ENCODE results near the gene KCNQ1OT1.

Gene KCNQ1OT1

DNA sequence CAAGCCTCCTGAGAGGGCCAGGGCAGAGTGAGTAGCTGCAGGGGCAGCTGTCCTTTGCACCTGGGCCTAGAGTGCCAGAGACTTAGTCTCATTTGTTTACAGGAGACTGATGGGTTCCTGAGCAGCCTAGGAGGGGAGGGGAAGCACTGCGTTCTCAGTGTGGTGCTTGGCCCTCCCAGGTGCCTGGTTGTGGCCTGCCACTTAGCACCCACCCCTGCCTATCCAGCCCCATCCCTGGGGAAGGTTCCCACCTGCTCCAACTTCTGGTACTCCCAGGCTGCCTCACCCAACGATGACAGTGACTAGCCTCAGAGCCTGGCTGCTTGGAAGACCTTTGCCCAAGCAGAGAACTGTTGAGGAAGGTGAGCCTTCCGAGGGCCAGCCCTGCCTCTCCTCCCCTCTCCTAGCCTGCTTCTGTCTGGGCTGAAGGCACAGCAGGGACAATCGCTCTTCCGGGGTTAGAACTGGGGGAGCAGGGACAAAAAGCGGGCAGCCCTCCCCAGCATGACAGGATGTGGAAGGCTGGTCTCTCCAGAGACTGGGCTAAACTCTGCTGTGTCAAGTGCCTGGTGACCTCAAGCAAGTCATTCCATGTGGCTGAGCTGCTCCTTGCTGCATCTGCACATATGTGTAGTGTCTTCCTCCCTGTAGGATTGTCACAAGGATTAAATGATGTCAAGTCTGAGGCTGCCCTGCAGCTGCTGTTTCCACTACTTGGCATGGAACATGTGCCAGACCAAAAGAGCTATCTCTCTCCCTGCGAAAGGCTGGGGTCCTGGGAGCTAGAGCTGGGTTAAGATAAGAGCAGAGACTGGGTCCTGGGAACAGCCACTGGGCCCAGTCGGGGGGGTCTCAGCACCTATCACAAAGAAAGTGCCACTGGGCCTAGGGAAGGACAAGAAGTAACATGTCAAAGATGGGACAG is 9.9 kb downstream of the KCNQ1OT1 start:
- Histone ChIP-seq H3K27me3 (ENCODE audit: insufficient read depth, low read length) (no peaks in the 10 kb centered on the region), H3K4me1 (ENCODE audit: insufficient read depth, low read length) (no peaks in the 10 kb centered on the region), H3K9me3 (ENCODE audit: low read length) (no peaks in the 10 kb centered on the region), H3K4me3 (ENCODE audit: low read length) (no peak overlapping the region), H2AFZ (ENCODE audit: low read depth, low read length) (no peak overlapping the region), H3K36me3 (ENCODE audit: insufficient read depth, low read length) (no peaks in the 10 kb centered on the region)

DNA sequence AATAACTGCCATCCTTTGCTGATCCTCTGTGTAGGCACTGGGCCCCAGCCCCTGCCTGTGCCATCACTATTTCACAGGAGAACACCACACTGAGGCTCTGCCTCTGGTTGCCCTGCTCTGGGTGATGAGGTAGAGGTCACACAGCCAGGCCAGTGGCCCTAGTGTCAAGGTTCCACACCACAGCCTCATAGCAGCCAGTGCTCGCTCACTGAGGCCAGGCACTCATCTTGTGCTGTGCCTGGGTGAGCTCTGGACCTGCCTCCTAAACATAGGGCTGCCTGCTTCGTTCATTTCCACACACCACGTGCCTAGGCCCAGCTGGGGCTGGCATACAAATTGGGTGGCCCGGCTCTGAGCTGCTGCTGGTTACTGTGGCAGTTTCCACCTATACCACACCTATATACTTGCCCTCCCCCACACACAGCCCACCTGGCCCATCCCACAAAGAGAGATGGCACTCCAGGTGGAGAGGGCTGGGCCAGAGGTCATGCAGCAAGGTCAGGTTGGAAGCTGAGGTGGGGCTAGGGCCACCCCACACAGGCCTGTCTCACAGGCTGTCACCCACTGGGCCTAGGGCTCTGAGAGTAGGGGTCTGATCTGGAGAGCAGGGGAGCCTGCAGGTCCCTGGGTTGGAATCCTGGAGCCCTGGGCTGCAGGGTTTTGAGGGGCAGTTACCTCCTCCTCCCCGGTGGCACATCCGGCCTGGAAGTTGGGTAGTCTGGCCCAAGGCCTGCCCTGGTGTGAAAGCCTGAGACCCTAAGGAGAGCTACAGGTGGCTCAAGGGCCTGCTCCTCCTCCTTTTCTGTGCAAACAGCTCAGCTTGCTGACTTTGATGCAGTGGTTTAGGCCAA is 11.2 kb downstream of the KCNQ1OT1 start:
- Histone ChIP-seq H3K36me3 (ENCODE audit: insufficient read depth, low read length) (no peaks in the 10 kb centered on the region), H2AFZ (ENCODE audit: low read depth, low read length) (no peak overlapping the region), H3K4me3 (ENCODE audit: low read length) (no peak overlapping the region), H3K27me3 (ENCODE audit: insufficient read depth, low read length) (no peaks in the 10 kb centered on the region), H3K9me3 (ENCODE audit: low read length) (no peaks in the 10 kb centered on the region), H3K4me1 (ENCODE audit: insufficient read depth, low read length) (no peaks in the 10 kb centered on the region)

DNA sequence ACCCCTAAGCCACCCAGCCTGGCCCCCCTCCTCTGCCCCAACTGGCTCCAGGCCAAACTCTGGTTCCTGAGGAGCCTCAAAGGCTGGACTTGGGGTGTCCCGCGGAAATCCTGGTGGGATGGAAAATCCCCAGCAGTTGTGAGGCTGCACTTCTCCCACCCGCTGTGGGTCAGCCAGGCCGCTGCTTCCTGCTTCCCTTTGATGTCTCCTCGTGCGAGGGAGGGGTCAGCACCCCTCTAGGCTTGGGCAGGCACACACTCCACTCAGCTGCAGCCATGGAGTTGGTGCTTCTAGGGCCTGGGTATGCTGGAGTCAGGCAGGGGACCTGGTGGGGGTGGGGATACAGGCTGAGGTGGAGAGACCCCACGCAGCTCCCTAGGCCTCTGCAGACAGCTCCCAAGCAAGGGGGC is 12.0 kb downstream of the KCNQ1OT1 start:
- Histone ChIP-seq H3K36me3 (ENCODE audit: insufficient read depth, low read length) (no peaks in the 10 kb centered on the region), H2AFZ (ENCODE audit: low read depth, low read length) (no peak overlapping the region), H3K4me3 (ENCODE audit: low read length) (no peak overlapping the region), H3K27me3 (ENCODE audit: insufficient read depth, low read length) (no peaks in the 10 kb centered on the region), H3K4me1 (ENCODE audit: insufficient read depth, low read length) (no peaks in the 10 kb centered on the region), H3K9me3 (ENCODE audit: low read length) (no peaks in the 10 kb centered on the region)

DNA sequence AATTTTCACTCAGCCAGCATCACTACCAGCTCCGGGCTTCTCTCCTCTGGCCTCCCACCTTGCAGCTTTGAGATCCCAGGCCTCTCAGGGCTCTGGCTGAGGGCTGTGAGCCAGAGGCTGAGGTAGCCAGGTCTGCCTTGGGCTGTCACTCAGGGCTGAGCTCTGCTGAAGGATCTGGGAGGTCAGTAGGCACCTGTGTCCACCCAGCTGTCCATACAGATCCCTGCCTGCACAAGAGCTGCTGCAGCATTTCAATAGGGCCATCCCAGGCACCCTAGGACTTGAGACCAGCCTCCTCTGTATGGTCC is 12.6 kb downstream of the KCNQ1OT1 start:
- Histone ChIP-seq H3K4me1 (ENCODE audit: insufficient read depth, low read length) (no peaks in the 10 kb centered on the region), H2AFZ (ENCODE audit: low read depth, low read length) (no peak overlapping the region), H3K27me3 (ENCODE audit: insufficient read depth, low read length) (no peaks in the 10 kb centered on the region), H3K4me3 (ENCODE audit: low read length) (no peak overlapping the region), H3K36me3 (ENCODE audit: insufficient read depth, low read length) (no peaks in the 10 kb centered on the region), H3K9me3 (ENCODE audit: low read length) (no peaks in the 10 kb centered on the region)

DNA sequence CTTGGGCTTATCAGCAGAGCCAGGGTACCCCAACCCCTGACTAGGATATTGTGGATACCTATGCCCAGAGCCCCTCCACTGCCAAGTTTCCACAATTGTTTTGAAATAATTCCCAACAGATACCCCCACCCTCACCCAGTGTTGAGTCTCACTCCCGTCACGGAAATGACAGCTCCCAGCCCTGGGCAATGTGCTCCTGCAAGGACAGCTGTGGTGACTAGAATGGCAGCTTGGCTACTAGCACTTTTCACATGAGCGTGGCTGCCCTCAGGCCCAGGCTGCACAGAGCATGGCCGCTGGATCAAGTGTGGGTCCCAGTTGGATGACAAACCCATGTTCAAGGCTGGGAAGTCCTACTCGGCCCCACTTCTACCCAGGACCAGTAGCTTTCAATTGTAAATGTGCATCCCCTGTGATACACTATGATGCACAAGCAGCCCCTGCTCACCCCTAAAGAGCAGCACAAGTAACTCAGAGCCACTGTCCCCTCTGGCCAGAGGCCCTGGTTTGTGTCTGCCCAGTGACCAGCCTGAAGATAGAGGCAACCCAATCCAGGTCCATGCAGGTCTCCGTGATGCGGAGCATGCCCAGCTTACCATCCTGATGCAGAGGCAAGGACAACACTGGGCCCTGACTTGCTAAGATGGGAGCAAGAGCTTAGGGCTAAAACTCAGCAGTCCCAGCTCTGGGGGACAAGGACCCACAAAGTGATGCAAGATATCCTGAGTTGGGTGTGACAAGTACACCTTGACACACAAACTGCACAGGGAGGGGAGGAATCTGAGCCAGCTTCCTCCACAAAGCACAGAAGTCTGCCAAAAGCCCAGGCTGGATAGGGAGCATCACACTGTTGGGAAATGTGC is 13.2 kb downstream of the KCNQ1OT1 start:
- Histone ChIP-seq H3K4me3 (ENCODE audit: low read length) (no peak overlapping the region), H3K27me3 (ENCODE audit: insufficient read depth, low read length) (no peaks in the 10 kb centered on the region), H3K9me3 (ENCODE audit: low read length) (no peaks in the 10 kb centered on the region), H3K4me1 (ENCODE audit: insufficient read depth, low read length) (no peaks in the 10 kb centered on the region), H3K36me3 (ENCODE audit: insufficient read depth, low read length) (no peaks in the 10 kb centered on the region), H2AFZ (ENCODE audit: low read depth, low read length) (no peak overlapping the region)

DNA sequence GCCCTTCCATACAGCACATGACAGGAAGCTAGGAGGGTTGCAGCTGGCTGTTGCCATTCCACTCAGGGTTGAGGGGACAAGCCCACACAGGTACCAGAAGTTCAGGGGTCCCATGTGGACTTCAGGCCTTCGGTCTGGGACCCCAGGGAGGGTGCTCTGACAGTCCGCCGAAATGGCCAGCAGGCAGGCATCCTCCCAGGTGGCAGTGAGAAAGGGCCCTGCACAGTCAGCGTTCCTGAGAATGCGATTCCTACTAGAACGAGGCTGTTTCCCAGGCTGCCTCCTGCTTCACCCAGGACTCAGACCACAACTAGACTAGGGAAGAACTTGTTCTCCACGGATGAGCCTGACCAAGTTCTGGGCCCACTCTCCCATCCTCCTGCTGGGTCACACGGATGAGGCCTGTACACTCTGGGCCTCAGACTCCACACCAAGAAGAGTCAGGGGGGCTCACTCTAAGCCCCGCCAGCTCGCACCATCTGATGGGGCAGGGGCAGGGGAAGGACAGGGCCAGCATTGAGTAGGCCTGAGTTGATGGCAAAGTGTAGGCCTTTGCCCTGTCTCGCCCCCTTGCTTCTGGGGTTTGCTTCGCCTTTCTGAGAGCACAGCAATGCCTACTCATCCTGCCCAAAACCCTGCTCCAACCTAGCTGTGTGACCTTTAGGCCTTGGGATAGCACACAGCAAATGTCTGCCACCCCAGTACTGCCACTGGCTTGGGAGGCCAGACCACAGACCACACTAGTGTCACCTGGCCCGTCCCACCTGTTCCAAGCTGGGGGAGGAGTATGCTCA is 14.0 kb downstream of the KCNQ1OT1 start:
- H3K4me1 ChIP-seq (ENCODE audit: insufficient read depth, low read length): no peaks in the 10 kb centered on the region
- no peaks in the 10 kb centered on the region for H3K36me3 ChIP-seq (ENCODE audit: insufficient read depth, low read length)
- H3K9me3 ChIP-seq (ENCODE audit: low read length): no peaks in the 10 kb centered on the region
- no peak overlapping the region for H3K4me3 ChIP-seq (ENCODE audit: low read length)
- H2AFZ ChIP-seq (ENCODE audit: low read depth, low read length): no peak overlapping the region
- H3K27me3 ChIP-seq (ENCODE audit: insufficient read depth, low read length): no peaks in the 10 kb centered on the region

DNA sequence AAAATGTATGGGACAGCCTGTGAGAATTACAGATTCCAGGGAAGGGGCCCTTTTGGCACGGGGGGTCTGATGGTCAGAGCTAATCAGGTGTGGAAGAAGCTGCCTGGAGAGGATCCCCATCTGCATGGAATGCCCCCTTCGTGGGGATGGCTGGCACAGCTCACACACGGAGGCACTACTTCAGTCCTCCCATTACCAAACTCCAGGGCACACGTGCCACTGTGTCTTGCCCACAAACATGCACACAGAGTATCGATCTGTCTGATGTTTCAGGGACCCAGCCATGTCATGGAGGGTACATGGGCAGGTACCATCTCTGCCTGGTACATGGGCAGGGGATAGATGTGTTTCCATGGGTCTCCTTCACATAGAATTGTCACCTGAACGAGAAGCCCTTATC is 14.7 kb downstream of the KCNQ1OT1 start:
- H3K4me3 ChIP-seq (ENCODE audit: low read length): no peak overlapping the region
- no peak overlapping the region for H2AFZ ChIP-seq (ENCODE audit: low read depth, low read length)
- no peaks in the 10 kb centered on the region for H3K36me3 ChIP-seq (ENCODE audit: insufficient read depth, low read length)
- H3K27me3 ChIP-seq (ENCODE audit: insufficient read depth, low read length): no peaks in the 10 kb centered on the region
- H3K9me3 ChIP-seq (ENCODE audit: low read length): no peaks in the 10 kb centered on the region
- no peaks in the 10 kb centered on the region for H3K4me1 ChIP-seq (ENCODE audit: insufficient read depth, low read length)

DNA sequence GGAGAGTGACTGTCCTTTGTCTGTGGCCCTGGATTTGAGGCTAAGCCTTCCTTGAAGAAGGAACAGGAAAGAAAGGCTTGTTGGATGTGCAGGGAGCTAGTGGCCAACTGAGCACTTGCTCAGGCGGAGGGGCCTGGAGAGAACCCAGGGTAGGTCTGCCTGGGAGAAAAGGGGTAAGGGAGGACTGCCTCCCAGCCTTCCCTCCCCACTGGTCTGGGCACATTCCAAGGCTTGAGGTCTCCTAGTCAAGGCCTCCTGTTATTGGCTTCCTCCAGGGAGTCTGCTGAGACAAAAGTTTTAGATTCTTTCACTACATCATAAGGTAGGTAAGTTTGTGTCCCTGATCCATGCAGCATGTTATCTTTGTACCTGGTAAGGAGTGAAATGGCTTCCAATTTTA is 15.2 kb downstream of the KCNQ1OT1 start:
- Histone ChIP-seq H3K4me3 (ENCODE audit: low read length) (no peak overlapping the region), H3K36me3 (ENCODE audit: insufficient read depth, low read length) (no peaks in the 10 kb centered on the region), H3K4me1 (ENCODE audit: insufficient read depth, low read length) (no peaks in the 10 kb centered on the region), H2AFZ (ENCODE audit: low read depth, low read length) (no peak overlapping the region), H3K27me3 (ENCODE audit: insufficient read depth, low read length) (no peaks in the 10 kb centered on the region), H3K9me3 (ENCODE audit: low read length) (no peaks in the 10 kb centered on the region)

DNA sequence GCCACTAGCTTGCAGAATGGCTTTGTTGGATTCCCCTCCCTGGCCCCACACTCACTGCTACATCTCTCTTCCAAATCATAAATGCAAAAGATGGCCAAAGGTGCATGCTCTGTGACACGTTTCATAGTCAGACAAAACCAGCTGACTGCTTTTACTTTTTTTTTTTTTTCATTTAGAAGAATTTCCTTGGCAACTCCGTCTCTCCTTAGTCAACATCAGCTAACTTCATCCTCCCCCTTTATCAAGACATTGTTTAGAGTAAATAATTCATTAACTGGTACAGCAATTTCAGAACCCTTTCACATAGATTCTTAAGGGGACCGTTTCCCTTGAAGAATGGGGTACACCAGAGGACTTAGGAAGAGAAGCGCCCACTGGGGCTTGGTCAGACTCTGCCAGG is 16.0 kb downstream of the KCNQ1OT1 start:
- H3K36me3 ChIP-seq (ENCODE audit: insufficient read depth, low read length): no peaks in the 10 kb centered on the region
- H3K4me1 ChIP-seq (ENCODE audit: insufficient read depth, low read length): no peaks in the 10 kb centered on the region
- no peak overlapping the region for H3K4me3 ChIP-seq (ENCODE audit: low read length)
- H2AFZ ChIP-seq (ENCODE audit: low read depth, low read length): no peak overlapping the region
- H3K27me3 ChIP-seq (ENCODE audit: insufficient read depth, low read length): no peaks in the 10 kb centered on the region
- H3K9me3 ChIP-seq (ENCODE audit: low read length): no peaks in the 10 kb centered on the region

DNA sequence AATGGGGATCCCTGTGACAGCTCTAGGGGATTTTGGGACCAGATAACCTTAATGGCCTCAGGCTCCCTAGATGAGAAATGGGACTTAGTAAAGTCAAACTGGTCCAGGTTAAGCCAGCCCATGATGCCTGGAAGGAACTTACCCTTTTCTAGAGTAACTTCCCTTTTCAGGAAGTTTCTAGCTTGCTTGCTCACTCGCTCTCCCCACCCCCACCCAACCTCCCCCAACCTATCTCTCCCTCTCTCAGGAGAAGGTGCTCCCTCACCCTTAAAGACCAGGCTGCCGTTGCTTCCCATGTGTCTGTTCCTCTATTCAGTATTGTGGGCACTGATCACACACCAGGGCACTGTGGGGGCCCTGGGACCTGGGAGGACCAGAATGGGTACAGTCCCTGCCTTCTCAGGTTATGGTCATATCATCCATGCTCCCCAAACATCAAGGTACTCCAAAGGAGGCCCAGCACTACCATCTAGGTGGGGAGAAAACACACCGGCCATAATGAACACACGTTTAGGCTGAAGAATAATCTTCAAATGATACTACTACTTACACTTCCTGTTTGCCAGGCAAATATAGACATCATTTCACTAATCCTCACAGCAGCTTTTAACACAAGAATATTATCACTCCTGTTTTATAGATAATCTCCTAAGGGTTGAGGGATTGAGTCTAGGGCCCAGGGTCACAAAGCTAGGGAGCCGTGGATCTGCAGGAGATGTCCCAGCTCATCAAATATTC is 18.2 kb downstream of the KCNQ1OT1 start:
- no peak overlapping the region for H2AFZ ChIP-seq (ENCODE audit: low read depth, low read length)
- no peaks in the 10 kb centered on the region for H3K9me3 ChIP-seq (ENCODE audit: low read length)
- no peaks in the 10 kb centered on the region for H3K4me1 ChIP-seq (ENCODE audit: insufficient read depth, low read length)
- no peaks in the 10 kb centered on the region for H3K27me3 ChIP-seq (ENCODE audit: insufficient read depth, low read length)
- no peaks in the 10 kb centered on the region for H3K36me3 ChIP-seq (ENCODE audit: insufficient read depth, low read length)
- no peak overlapping the region for H3K4me3 ChIP-seq (ENCODE audit: low read length)

DNA sequence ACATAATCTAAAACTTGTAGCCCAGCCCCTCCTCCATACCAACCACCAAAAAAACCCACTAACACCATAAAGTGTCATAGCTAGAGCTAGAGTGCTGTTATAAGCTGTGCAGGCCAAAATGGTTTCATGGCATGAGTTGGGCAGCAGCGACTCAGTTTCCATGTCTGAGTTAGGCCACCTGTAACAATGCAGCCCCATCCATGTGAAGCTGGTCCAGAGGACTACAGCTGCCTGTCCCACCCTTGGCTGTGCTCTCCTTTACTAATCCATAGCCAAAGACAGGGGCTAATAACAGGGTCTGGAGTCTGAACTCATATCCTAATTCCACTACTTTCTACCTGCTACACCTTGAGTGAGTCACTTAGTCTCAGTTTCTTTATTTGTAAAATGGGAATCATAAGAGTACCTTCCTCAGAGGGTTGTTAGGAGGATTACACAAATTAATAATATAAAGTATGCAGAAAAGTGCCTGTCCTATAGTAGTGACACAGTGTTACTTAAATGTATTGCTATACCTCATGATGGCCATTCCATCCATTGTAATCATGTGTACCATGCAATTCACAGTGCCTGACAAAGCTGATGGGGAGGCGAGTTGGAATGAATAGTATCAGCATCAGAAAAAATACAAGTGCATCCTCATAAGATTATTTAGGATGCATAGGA is 20.6 kb downstream of the KCNQ1OT1 start:
- H3K27me3 ChIP-seq (ENCODE audit: insufficient read depth, low read length): no peaks in the 10 kb centered on the region
- H2AFZ ChIP-seq (ENCODE audit: low read depth, low read length): no peak overlapping the region
- H3K9me3 ChIP-seq (ENCODE audit: low read length): no peaks in the 10 kb centered on the region
- H3K36me3 ChIP-seq (ENCODE audit: insufficient read depth, low read length): no peaks in the 10 kb centered on the region
- H3K4me1 ChIP-seq (ENCODE audit: insufficient read depth, low read length): no peaks in the 10 kb centered on the region
- H3K4me3 ChIP-seq (ENCODE audit: low read length): no peak overlapping the region
